Activated CD8-positive, alpha-beta T cell treated with anti-CD3 and anti-CD28 coated beads for 36 hours (primary cell): ENCODE data around the gene LTA. TPM values are rescaled to one million over a fixed set of nuclear protein-coding genes. Genes with fewer than 3 reads are reported as not detected.

Experiments used
- ATAC-seq: fragments of 200-7000 bp; cut with Tn5 transposase; one replicate; pipeline ENCODE4 v1.10.0; 2021; ENCODE audit warnings: mild to moderate bottlenecking, moderate library complexity
- CTCF ChIA-PET: fragments of 350-600 bp; sonication (Branson Sonifier 250); formaldehyde crosslinking; loops from one replicate; lab custom pipeline; 2021; ENCODE audit warnings: antibody characterized with exemption; lab: Charles Lee
- POLR2A ChIA-PET: fragments of 350-600 bp; sonication (Branson Sonifier 250); formaldehyde crosslinking; loops from one replicate; lab custom pipeline; 2021; ENCODE audit warnings: antibody characterized with exemption; lab: Charles Lee
- DNase-seq: peaks from one replicate; pipeline ENCODE4 v3.0.0-alpha.2; 2020
- H3K27ac Mint-ChIP-seq: one replicate; pipeline ENCODE4 v1.8.0; 2021; ENCODE audit warnings: mild to moderate bottlenecking, mixed read lengths
- H3K27me3 Mint-ChIP-seq: one replicate; pipeline ENCODE4 v1.8.0; 2021; ENCODE audit warnings: mixed read lengths
- H3K36me3 Mint-ChIP-seq: one replicate; pipeline ENCODE4 v1.8.0; 2021; ENCODE audit warnings: low read depth, mixed read lengths
- H3K4me1 Mint-ChIP-seq: one replicate; pipeline ENCODE4 v1.8.0; 2021; ENCODE audit warnings: low read depth, mixed read lengths
- H3K4me3 Mint-ChIP-seq: one replicate; pipeline ENCODE4 v1.8.0; 2021; ENCODE audit warnings: mild to moderate bottlenecking, moderate library complexity, mixed read lengths
- H3K9me3 Mint-ChIP-seq: one replicate; pipeline ENCODE4 v1.8.0; 2021; ENCODE audit warnings: mixed read lengths
- intact Hi-C: fragments of 100-400 bp; cut with micrococcal nuclease; formaldehyde crosslinking; loops from one replicate; pipeline ENCODE4 v1.10.0; 2022
- total RNA-seq, 2 experiments: library from RNA; stranded (reverse); gene quantifications; one replicate each; pipeline ENCODE4 v1.2.3, GENCODE V29; 2021
- TF ChIP-seq, protein P1 (sequence below): fragments of 200-600 bp; IDR thresholded peaks from one replicate; pipeline ENCODE4 v1.8.0; 2022; ENCODE audit warnings: antibody characterized with exemption, mild to moderate bottlenecking

The LTA gene
- total RNA-seq, 2 experiments from 2014 or later = 713 to 724 TPM

DNA sequence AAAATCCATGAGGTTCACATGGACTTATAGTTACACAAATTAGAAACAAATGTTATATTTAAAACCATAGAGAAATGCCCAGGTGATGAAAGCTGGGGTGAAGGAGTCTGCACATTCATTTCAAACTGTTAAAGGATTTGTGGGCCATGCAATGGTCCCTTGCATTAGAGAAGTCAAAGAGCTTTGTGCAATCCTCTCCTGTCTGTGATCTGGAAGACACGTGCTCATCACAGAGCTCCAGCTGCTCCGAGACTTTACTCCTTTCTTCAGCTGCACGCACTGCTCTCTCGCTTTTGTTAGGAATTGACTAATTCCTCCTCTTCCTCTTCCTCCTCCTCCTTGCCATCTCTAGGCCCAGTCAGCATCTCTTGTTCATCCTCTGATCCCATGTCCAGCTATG, 38.9 kb downstream of the LTA start:
- H3K4me1 Mint-ChIP-seq = peaks cover 20% of the 10 kb centered on the region
- DNase-seq (no peak), ATAC-seq (no peak)
- no peak overlapping the region for H3K27ac Mint-ChIP-seq
- H3K36me3 Mint-ChIP-seq = peaks cover 1% of the 10 kb centered on the region
- intact Hi-C loops = no loop called here
- no peaks in the 10 kb centered on the region for H3K9me3 Mint-ChIP-seq
- CTCF ChIA-PET = interaction anchor here (0.7 to 38.9 kb wide), 3 partner anchors 16 to 118 kb away, joined by 3 to 2542 read pairs (median 132); partner anchors contain the start of genes ATP6V1G2, DDX39B, LST1 and LTA
- no peak overlapping the region for H3K4me3 Mint-ChIP-seq
- TF ChIP-seq, protein P1, sequence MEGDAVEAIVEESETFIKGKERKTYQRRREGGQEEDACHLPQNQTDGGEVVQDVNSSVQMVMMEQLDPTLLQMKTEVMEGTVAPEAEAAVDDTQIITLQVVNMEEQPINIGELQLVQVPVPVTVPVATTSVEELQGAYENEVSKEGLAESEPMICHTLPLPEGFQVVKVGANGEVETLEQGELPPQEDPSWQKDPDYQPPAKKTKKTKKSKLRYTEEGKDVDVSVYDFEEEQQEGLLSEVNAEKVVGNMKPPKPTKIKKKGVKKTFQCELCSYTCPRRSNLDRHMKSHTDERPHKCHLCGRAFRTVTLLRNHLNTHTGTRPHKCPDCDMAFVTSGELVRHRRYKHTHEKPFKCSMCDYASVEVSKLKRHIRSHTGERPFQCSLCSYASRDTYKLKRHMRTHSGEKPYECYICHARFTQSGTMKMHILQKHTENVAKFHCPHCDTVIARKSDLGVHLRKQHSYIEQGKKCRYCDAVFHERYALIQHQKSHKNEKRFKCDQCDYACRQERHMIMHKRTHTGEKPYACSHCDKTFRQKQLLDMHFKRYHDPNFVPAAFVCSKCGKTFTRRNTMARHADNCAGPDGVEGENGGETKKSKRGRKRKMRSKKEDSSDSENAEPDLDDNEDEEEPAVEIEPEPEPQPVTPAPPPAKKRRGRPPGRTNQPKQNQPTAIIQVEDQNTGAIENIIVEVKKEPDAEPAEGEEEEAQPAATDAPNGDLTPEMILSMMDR = no peak
- POLR2A ChIA-PET = interaction anchor here (0.8 to 1.8 kb wide), 3 partner anchors 24 to 70 kb away, joined by 3 to 4 read pairs (median 3); partner anchors contain the start of gene BAG6
- H3K27me3 Mint-ChIP-seq = no peaks in the 10 kb centered on the region

DNA sequence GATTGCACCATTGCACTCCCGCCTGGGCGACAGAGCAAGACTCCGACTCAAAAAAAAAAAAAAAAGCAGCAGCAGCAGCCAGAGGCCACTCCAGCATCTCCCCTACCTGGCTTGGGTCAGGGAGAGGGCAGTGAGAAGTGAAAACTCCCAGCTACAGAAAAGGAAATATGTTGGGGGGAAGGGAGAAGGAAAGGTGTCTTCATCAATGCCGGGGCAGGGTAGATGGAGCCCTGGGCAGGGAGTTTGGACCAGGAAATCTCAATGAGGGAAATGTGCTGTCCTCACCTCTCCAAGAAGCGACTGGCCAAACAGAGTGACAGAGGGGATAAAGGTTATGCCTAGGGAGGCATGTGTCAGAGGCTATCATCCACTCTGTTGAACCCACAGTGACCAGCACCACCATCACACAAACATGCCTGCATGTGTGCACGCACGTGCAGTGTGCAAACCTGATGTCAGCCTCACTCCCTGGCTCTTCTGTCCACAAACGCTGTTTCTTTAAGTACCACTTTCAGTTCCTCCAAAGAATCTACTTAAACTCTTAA, 42.1 kb downstream of the LTA start:
- TF ChIP-seq, protein P1 = no peak
- intact Hi-C loops = no loop called here
- Mint-ChIP-seq H3K27ac (no peak overlapping the region), H3K4me1 (peaks cover 39% of the 10 kb centered on the region), H3K9me3 (no peaks in the 10 kb centered on the region), H3K36me3 (peaks cover 22% of the 10 kb centered on the region), H3K27me3 (no peaks in the 10 kb centered on the region), H3K4me3 (no peak overlapping the region)
- no peak for ATAC-seq
- CTCF ChIA-PET = interaction anchor here (0.9 to 11.2 kb wide), 3 partner anchors 19 to 68 kb away, joined by 3 to 132 read pairs (median 12); partner anchors contain the start of genes ATP6V1G2 and NCR3
- POLR2A ChIA-PET = interaction anchor here (0.7 to 2.9 kb wide), 3 partner anchors 15 to 73 kb away, joined by 3 to 9 read pairs (median 3); no protein-coding TSS in a partner anchor
- no peak for DNase-seq

DNA sequence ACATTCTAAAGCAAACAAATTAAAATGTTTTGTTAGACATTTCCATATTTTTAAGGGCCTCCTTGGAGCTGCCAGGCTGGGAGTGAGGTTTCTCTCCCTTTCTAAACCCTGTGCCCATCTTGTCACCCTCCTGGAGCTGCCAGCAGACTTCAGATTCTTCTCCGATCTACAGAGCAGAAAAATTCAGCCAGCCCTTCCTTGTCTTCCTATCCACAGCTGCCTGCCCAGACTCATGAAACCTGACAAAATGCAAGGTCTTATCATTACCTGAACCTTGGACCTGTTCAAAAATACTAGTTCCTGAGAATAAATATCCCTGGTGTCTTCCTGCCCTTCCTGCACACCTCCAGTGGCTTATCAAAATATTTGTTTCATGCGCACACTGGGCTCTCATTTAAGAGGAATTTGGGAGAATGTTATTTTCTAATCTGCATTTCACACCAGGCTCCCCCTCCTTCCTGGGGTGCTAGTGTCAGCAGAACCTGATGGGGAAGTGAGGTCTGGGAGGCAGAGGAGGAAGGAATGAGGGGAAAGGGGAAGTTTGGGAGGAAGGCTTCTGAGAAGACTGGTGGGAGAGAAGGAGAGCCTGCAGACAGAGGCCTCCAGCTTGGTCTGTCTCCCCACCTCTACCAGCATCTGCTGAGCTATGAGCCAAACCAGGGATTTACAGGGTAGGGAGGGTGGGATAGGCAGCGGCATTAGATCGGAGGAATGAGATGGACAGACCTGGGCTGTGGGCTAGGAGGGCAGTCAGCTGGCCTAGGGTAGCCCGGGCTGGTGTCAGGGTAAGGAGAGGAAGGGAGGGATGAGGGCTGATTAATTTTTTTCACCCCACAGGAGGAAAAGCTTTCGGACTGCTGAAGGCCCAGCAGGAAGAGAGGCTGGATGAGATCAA, 42.8 kb downstream of the LTA start, which contains the start of gene AIF1:
AIF1 (plus strand) TSS at position 551 of the 895 bp plus-strand sequence; CDS start at position 647, 96 bp downstream.
- ChIA-PET CTCF (interaction anchor here (0.9 to 11.2 kb wide), 5 partner anchors 19 to 69 kb away, joined by 3 to 132 read pairs (median 5); partner anchors contain the start of genes ATP6V1G2, NCR3 and TNF), POLR2A (interaction anchor here (0.7 to 5.1 kb wide), 8 partner anchors 16 to 192 kb away, joined by 3 to 18 read pairs (median 3); partner anchors contain the start of genes BAG6, LSM2 and MICB)
- peak within 1 kb of the TSS; percentile 95 for H3K4me3 Mint-ChIP-seq
- H3K9me3 Mint-ChIP-seq = no peaks in the 10 kb centered on the region
- H3K36me3 Mint-ChIP-seq = peaks cover 28% of the 10 kb centered on the region
- TF ChIP-seq, protein P1 = no peak
- peak within 1 kb of the TSS; percentile 96 for H3K27ac Mint-ChIP-seq
- DNase-seq (no peak), ATAC-seq (no peak)
- H3K27me3 Mint-ChIP-seq = no peaks in the 10 kb centered on the region
- H3K4me1 Mint-ChIP-seq = peaks cover 43% of the 10 kb centered on the region
- intact Hi-C loops = no loop called here

DNA sequence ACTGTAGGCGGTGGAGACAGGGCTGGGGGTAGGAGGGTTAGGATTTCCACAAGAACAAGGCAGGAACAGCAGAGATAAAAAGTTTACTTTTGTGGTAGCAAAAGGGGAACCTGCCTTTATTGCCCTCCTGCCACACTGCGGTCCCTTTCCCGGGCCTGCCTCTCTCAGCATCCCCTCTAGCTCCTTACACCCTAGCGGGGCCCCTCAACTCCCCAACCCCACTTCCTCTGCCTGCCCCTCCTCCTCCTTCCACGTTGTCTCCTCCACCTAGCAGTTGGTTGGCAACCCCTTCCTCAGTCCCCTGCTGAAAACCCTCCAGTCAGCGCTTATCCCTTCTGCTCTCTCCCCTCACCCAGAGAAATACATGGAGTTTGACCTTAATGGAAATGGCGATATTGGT, 43.7 kb downstream of the LTA start:
- peak overlapping the region; percentile 96 for H3K27ac Mint-ChIP-seq
- TF ChIP-seq, protein P1 = no peak
- intact Hi-C loops = no loop called here
- peaks cover 28% of the 10 kb centered on the region for H3K36me3 Mint-ChIP-seq
- no peaks in the 10 kb centered on the region for H3K9me3 Mint-ChIP-seq
- POLR2A ChIA-PET = interaction anchor here (0.9 to 5.1 kb wide), 6 partner anchors 17 to 191 kb away, joined by 3 to 18 read pairs (median 3); partner anchors contain the start of genes BAG6, LSM2 and MICB
- DNase-seq (peak; percentile 64), ATAC-seq (no peak)
- H3K4me1 Mint-ChIP-seq = peaks cover 41% of the 10 kb centered on the region
- H3K27me3 Mint-ChIP-seq = no peaks in the 10 kb centered on the region
- peak overlapping the region; percentile 95 for H3K4me3 Mint-ChIP-seq
- CTCF ChIA-PET = interaction anchor here (1.0 to 11.2 kb wide), 5 partner anchors 20 to 121 kb away, joined by 3 to 132 read pairs (median 5); partner anchors contain the start of genes NCR3 and TNF
